ENCODE results near the gene UNC13A. TPM values are rescaled to one million over a fixed set of nuclear protein-coding genes. Genes with fewer than 3 reads are reported as not detected.

Gene UNC13A
- total RNA-seq, 1 donor from 2014 or later = 0.70 TPM

- no peak for DNase-seq (ENCODE audit: extremely low read depth, low read depth, low spot score)
Measured at GRCh38 chr19:17673937-17674799, 14.0 kb downstream of the UNC13A start.

DNA sequence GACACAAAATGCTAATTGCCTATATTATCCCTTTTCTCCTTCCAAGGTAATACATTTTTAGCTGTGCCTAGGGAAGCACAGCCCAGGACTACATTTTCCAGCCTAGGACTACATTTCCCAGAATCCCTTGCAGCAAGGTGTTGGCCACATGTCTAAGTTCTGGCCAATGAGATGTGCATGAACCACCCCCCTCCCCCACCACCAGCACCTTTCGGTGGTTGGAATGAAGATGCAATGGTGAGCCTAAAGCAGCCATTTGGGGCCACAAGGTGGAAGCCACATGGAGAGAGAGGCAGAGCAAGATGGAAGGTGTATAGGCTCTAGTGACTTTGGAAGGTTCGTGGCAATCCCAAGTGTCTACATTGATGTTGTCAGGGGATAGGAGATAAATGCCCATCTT is 16.2 kb downstream of the UNC13A start:
- DNase-seq (ENCODE audit: extremely low read depth, low read depth, low spot score) = no peak

DNA sequence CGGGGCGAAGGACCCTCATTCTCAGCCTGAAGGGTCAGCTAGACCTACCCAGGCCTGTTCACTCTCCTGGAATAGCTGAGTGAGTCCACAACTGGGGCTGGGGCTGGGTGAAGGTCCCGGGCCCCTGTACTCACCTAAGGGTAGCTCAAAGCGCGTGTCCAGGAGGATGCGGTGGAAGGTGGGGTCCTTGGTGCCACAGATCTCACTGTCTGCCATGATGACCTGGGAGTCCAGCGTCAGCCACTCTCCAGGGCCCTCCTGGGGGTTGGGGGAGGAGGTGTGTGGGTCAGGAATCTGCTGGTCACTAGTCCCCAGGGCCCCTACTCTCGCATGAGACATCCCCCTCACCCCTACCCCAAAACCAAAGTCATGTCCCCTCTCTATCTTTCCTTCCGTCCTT is 18.7 kb downstream of the UNC13A start:
- DNase-seq (ENCODE audit: extremely low read depth, low read depth, low spot score) = no peak

- no peak for DNase-seq (ENCODE audit: extremely low read depth, low read depth, low spot score)
Measured at GRCh38 chr19:17665058-17665457, 23.1 kb downstream of the UNC13A start.

- DNase-seq (ENCODE audit: extremely low read depth, low read depth, low spot score) = no peak
Measured at GRCh38 chr19:17659996-17660395, 28.2 kb downstream of the UNC13A start.

DNA sequence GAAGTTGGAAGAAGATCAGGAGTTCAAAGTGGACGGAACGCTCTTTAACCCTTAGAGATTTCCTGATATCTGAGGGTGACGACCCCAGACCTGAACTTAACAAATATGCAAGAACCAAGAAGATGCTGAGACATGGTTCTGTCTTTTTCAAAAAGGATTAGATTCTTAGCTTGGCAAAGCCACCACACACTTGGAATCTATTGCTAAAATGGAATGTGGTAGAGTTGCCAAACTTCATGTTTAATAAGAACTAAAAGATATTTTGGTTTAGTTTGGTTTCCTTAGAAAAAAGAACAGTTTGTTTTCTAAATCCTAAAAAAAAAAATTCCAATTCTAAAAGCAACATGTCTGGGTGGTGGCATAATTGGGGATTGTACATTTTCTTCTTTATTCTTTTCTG is 29.5 kb downstream of the UNC13A start:
- DNase-seq (ENCODE audit: extremely low read depth, low read depth, low spot score) = no peak

DNA sequence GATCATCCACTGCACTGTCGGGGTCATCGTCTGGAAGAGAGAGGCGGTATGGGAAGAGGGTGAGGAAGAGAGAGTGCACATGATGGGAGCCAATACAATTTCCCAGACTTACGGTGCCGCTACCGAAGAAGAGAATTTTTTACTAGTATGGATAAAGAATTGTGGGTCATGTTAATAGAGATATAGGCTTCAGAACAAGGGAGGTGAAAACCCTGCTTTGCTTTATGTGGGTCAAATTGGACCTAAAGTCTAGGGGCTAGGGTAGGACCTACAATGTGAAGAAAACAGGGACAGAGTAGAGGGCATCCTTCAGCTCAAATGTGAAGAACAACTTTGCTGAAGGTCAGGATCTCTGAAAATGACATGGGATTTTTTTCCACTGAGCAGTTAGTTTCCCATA is 29.9 kb downstream of the UNC13A start:
- DNase-seq (ENCODE audit: extremely low read depth, low read depth, low spot score) = no peak

DNA sequence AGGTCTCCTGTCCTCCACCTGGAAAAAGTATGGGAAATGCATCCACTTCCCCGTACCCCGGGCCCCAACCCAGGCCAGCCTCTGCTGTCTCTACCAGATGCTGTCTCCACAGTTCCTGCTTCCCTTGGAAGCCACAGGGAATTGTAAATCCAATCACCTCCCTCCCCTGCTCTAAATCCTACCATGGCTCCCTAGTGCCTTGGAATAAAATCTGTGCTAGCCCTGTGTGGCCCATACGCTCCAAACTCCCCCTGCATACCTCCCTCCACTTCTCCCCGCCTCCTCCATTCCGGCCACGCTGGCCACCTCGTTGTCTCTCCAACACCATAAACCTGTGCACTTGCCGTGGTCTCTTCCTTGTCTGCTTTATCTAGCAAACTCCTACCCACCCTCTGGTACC is 31.2 kb downstream of the UNC13A start:
- DNase-seq (ENCODE audit: extremely low read depth, low read depth, low spot score) = no peak

DNA sequence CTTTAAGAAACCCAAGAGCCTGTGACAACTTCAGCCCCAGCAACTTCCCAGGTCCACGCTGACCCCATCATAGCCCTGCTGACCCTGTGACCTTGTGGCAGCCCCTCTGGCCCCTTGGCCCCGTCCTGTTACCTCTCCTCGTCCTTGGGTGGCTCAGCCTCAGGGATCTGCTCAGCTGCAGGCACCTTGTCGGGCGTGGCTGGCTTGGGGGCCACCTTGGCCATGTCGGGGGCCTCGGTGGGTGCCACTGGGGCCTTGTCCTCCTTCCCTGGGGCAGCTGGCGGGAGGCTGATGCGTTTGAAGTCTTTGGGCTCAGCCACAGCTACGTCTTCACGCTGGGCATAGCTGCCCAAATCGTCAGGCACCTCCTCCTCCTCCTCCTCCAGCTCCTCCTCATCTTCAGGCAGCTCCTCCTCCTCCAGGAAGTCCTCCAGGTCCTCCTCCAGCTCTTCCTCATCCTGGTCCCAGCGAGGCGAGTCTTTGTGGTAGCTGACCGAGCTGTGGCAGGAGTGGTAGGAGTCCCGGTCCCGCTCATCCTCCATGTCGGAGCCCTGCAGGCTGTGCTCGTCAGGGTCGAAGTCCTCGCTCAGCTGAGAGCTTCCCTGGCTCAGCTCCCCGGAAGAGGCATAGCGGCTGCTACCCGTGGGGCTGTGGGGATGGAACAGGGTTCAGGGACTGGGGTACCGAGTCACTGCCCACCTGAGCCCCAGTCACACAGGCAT is 32.2 kb downstream of the UNC13A start:
- no peak for DNase-seq (ENCODE audit: extremely low read depth, low read depth, low spot score)

DNA sequence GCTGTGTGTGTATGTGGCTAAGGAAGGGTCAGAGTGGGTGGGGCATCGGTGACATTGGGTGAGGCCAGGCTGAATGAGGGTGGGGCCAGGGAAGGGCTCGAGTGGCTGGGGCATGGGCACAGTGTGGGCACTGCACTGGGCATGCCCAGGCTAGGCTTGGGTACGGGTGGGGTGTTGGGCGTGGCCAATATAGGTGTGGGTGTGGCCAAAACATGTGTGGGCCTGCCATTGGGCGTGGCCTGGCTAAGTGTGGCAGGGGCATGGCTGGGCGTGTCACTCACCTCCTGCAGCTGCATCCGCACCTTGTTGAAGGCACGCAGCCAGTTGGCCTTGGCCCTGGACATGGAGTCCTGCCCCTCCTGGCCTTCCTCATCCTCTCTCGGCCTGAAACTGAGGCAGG is 33.2 kb downstream of the UNC13A start:
- DNase-seq (ENCODE audit: extremely low read depth, low read depth, low spot score) = no peak

- DNase-seq (ENCODE audit: extremely low read depth, low read depth, low spot score) = no peak
Measured at GRCh38 chr19:17652627-17653026, 35.5 kb downstream of the UNC13A start.

- no peak for DNase-seq (ENCODE audit: extremely low read depth, low read depth, low spot score)
Measured at GRCh38 chr19:17648786-17649185, 39.4 kb downstream of the UNC13A start.

DNA sequence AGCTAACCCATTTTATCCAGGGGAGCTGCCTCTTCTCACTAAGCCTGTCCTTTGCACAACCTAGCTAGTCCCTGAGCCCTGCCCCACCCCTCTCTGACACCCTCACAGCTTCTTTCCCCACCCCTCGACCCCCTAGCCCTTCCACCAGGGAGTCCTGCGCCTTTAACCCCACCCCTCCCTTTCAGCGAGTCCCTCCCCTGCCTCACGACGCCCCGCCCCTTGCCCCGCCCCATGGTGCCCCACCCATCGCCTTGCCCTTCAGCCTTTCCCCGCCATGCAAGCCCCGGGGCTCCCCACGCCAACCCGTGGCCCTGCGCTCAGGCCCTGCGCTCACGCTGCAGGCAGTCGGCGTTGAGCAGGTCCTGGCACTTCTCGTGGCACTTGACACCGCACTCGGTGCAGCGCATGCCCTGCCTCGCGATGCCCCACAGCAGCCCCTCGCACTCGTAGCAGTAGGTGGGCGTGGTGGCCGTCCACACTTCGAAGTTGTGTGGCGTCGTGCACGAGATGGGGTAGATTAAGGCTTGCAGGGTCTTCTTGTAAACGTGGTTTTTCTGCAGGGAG is 40.0 kb downstream of the UNC13A start:
- no peak for DNase-seq (ENCODE audit: extremely low read depth, low read depth, low spot score)

DNA sequence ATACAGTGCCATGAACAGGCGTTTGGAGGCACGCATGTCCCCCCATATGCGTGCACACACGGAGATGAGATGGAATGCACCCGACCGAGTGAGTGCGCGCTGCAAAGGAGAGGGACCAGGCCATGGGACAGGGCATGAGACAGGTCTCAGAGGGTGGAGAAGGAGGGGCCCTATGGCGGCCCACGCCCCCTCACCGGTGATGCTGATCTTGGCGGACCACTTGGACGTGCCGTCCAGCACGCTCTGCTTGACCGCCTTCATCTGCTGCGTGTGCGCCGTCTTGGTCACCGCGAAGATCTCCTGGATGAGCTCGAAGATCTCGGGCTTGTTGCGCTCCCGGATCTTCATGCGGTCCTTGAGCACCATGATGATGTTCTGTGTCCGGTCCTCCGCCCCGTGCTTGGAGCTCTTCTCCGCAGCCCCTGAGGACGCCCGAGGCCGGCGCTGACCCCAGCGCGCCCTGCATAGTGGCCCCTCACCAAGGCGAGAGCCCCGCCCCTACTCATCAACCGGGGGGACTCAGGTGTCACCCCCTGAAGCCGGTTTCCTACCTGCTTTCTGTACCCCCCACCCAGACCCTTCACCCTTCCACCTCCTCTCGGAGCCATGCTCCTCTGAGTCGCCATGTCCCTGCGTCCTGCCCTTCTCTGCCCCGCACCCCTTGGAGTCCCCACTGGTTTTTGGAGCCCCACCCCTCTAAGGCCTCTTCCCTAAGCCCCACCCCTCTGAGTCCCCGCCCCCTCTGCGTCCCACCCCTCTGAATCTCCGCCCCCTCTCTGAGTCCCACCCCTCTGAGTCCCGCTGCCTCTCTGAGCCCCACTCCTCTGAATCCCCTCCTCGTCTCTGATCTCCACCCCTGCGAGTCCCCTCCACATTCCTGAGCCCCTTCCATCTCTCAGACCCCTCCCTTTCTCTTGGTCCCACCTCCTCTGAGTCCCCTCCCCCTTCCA is 40.8 kb downstream of the UNC13A start:
- no peak for DNase-seq (ENCODE audit: extremely low read depth, low read depth, low spot score)

DNA sequence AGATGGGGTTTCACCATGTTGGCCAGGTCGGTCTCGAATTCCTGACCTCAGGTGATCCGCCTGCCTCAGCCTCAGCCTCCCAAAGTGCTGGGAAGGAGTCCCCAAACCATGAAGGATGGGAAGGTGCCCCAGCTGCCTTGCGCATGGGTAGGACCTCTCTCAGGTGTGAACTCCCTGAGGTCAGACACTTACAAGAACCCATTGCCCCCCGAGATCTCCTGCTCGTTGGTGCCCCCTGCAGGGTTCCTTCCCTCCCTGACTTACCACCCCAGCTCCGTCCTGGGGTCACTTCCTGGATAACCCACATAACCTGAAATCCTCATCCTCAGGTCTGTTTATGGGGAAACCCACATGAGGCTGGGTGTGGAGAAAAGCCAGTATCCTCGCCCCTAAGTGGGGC is 41.7 kb downstream of the UNC13A start:
- no peak for DNase-seq (ENCODE audit: extremely low read depth, low read depth, low spot score)

DNA sequence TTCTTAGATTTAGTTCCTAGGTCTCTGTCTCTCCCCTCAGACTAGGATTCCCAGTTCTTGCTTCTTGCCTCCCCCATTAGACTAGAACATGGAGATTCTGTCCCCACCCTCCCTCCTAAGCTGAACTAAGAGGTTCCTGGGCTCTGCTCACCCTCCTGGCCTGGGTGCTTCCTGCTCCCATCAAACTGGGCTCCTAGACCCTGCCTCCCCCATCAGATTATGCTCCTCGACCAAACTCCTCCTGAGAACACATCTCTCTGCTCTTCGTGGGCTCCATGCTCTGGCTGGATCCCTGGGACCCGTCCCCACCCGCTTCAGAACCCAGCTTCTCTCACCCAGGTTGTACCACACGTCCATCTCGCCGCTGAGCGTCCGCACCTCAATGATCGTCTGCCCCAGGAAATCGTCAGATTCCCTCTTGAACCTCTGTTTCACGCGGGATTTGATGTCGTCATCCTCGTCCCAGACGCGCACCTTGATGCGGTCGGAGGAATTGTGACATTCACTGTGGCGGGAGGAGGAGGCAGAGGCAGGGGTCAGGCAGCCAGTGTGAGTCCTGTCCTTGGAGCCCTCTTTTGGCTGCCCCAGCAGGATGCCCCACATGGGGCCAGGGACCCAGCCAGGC is 42.7 kb downstream of the UNC13A start:
- no peak for DNase-seq (ENCODE audit: extremely low read depth, low read depth, low spot score)

DNA sequence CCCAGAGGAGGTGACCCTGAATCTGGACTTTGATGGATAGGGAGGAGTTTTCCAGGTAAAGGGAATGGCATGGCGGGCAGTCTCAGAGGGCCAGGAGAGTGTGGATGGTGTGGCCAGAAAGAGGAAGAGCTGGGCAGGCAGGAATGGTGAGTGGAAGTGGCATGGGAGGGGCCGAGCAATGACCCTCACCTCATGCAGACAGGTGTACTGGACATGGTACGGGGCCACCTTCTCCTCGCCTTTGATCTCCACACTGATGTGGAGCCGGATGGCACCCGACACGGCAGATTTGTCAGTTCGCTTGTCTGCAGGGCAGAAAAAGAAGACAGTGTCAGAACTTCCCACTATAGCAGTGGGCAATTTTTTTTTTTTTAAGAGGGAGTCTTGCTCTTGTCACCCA is 45.5 kb downstream of the UNC13A start:
- no peak for DNase-seq (ENCODE audit: extremely low read depth, low read depth, low spot score)

DNA sequence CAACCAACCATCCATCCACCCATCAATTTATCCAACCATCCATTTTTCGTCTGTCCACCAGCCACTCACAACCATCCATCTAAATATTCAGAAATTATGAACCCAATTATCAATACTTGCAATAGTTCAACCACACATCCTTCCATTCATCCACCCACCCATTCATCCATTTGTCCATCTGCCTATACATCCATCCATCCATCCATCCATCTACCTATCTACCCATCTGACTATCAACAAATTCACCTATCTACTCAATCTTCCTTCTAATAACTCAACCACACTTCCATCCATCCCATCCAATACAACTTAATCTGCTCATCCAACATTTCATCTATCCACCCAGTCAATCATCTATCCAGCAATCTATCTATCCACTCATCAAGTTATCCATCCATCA is 46.3 kb downstream of the UNC13A start:
- no peak for DNase-seq (ENCODE audit: extremely low read depth, low read depth, low spot score)

DNA sequence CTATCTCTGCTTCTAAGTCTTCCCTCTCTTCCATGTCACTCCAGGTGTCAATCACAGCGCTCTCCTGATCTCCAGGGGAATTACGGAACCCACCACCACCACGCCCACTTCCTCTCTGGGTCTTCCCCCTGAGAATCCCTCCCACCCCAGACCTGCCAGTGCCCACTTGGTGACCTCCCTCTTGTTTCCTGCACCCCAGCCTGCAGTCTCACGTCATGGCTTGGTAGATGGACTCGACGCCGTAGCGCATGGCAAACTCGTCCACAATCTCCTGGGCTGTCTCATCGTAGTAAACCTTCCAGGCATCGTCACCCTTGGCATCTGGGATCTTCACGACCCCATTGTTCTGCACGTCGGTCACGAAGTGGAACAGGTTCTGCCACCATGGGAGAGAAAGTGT is 47.0 kb downstream of the UNC13A start:
- DNase-seq (ENCODE audit: extremely low read depth, low read depth, low spot score) = no peak

GRCh38 chr19:17633700-17634099 is 54.5 kb downstream of the UNC13A start:
- no peak for DNase-seq (ENCODE audit: extremely low read depth, low read depth, low spot score)
